Right atrium auricular region (tissue), 2 donors: ENCODE data around the gene CLEC6A. TPM values are rescaled to one million over a fixed set of nuclear protein-coding genes. Genes with fewer than 3 reads are reported as not detected.

Source experiments
- DNase-seq: peaks from one replicate; pipeline ENCODE4 v3.0.0-alpha.2; 2019; ENCODE audit warnings: low spot score
- H3K27ac ChIP-seq, 2 donors: fragments of 200-600 bp; sonication (generic); 1 replicate in 1 of 2; 2 replicates in 1 of 2; pipeline ENCODE4 v1.5.1; 2016 to 2019
- H3K27me3 ChIP-seq, 2 donors: fragments of 200-600 bp; sonication (generic); one replicate each; pipeline versions ENCODE4 v1.5.1 to v1.6.0; 2017 to 2019
- H3K36me3 ChIP-seq: fragments of 200-600 bp; sonication (generic); one replicate; pipeline ENCODE4 v1.5.1; 2016
- H3K4me1 ChIP-seq, 2 donors: fragments of 200-600 bp; sonication (generic); one replicate each; pipeline versions ENCODE4 v1.5.1 to v1.6.0; 2017 to 2019
- H3K4me3 ChIP-seq, 2 donors: fragments of 200-600 bp; sonication (generic); 1 replicate in 1 of 2; 2 replicates in 1 of 2; pipeline ENCODE4 v1.5.1; 2017 to 2019; ENCODE audit warnings: mild to moderate bottlenecking in 1 of 2, moderate library complexity in 1 of 2
- H3K9me3 ChIP-seq, 2 donors: fragments of 200-600 bp; sonication (generic); one replicate each; pipeline ENCODE4 v1.5.1; 2019
- CTCF ChIP-seq, 2 donors: fragments of 200-600 bp; sonication (generic); IDR thresholded peaks; one replicate each; pipeline ENCODE4 v1.5.1; 2019; ENCODE audit warnings: antibody characterized with exemption in 2 of 2
- total RNA-seq, 2 donors: library from RNA; depleted of rRNA; stranded (reverse); fragments of >200 nt; gene quantifications; one replicate each; pipeline ENCODE4 v1.1.0, GENCODE V29; 2016

The CLEC6A gene
- total RNA-seq, 2 donors from 2014 or later = not detected

- H3K27me3 ChIP-seq = no peaks in the 10 kb centered on the region
- no peak for DNase-seq
- no peaks in the 10 kb centered on the region for H3K36me3 ChIP-seq
- TF ChIP-seq CTCF (IDR thresholded peaks at IDR 0.05) = no peak
- no peak overlapping the region for H3K4me3 ChIP-seq
- no peak overlapping the region for H3K27ac ChIP-seq
- H3K4me1 ChIP-seq = no peaks in the 10 kb centered on the region
- H3K9me3 ChIP-seq = no peaks in the 10 kb centered on the region
These were observed 62.2 kb downstream of the CLEC6A start for GRCh38 chr12:8517971-8518370.

GRCh38 chr12:8519171-8519570 is 63.4 kb downstream of the CLEC6A start:
- Histone ChIP-seq H3K27ac (no peak overlapping the region), H3K4me1 (no peaks in the 10 kb centered on the region), H3K4me3 (no peak overlapping the region), H3K27me3 (no peaks in the 10 kb centered on the region), H3K9me3 (no peaks in the 10 kb centered on the region), H3K36me3 (no peaks in the 10 kb centered on the region)
- DNase-seq = no peak
- TF ChIP-seq CTCF (IDR thresholded peaks at IDR 0.05) = no peak

GRCh38 chr12:8527250-8528130 is 71.7 kb downstream of the CLEC6A start:
- H3K9me3 ChIP-seq = peaks cover 0 to 6% of the 10 kb centered on the region in 2 donors
- H3K27me3 ChIP-seq = no peaks in the 10 kb centered on the region
- no peaks in the 10 kb centered on the region for H3K4me1 ChIP-seq
- H3K27ac ChIP-seq = no peak overlapping the region
- DNase-seq = no peak
- no peak overlapping the region for H3K4me3 ChIP-seq
- H3K36me3 ChIP-seq = no peaks in the 10 kb centered on the region
- TF ChIP-seq CTCF (IDR thresholded peaks at IDR 0.05) = no peak

Other genes starting within 250 kb of the CLEC6A start
- gene FAM90A1, start 228.3 kb upstream of the CLEC6A start, total RNA-seq = not detected
- under 1 TPM in 1 of 2 donors, not detected in 1; 0.63 TPM for gene CLEC4D, start 57.5 kb downstream of the CLEC6A start, total RNA-seq
- 1 to 10 TPM in 1 of 2 donors, not detected in 1; 3.2 TPM for gene CLEC4E, start 84.9 kb downstream of the CLEC6A start, total RNA-seq
- under 1 TPM in 1 of 2 donors, not detected in 1; 0.12 TPM for gene AICDA, start 156.9 kb downstream of the CLEC6A start, total RNA-seq
- gene MFAP5, start 206.9 kb downstream of the CLEC6A start, total RNA-seq = 100 to 1,000 TPM in 1 of 2 donors, 10 to 100 TPM in 1; 22.1 to 104 TPM
- gene RIMKLB, start 242.0 kb downstream of the CLEC6A start, total RNA-seq = 10 to 100 TPM in 1 of 2 donors, 1 to 10 TPM in 1; 9.7 to 10.7 TPM